ENCODE data around the gene NDUFAF8.

Gene NDUFAF8

GRCh38 chr17:81193051-81193410, 46.1 kb upstream of the NDUFAF8 start:
- DNase-seq: no peak
- TF ChIP-seq CTCF (IDR thresholded peaks at IDR 0.05; ENCODE audit: borderline replicate concordance, extremely low read depth, low read length, poor library complexity, severe bottlenecking): no peak
- no peak for TF ChIP-seq EZH2 (IDR thresholded peaks at IDR 0.05; ENCODE audit: borderline replicate concordance, low read depth, low read length, severe bottlenecking)
- no peaks in the 10 kb centered on the region for H3K4me1 ChIP-seq (ENCODE audit: insufficient read depth, low read length)
- no peak overlapping the region for H3K4me3 ChIP-seq (ENCODE audit: low read depth in 1 of 2, low read length in 2 of 2)
- H3K79me2 ChIP-seq (ENCODE audit: insufficient read depth, low read length): no peaks in the 10 kb centered on the region
- H4K20me1 ChIP-seq (ENCODE audit: insufficient read depth, low read length): no peaks in the 10 kb centered on the region; the same call in 1 of the 2 replicates
- peaks cover 68% of the 10 kb centered on the region for H3K36me3 ChIP-seq (ENCODE audit: insufficient read depth, low read length)
- no peaks in the 10 kb centered on the region for H3K27me3 ChIP-seq (ENCODE audit: insufficient read depth, low read length, poor library complexity)
- H2AFZ ChIP-seq (ENCODE audit: low read depth, low read length): no peak overlapping the region
- H3K27ac ChIP-seq (ENCODE audit: low read length): no peak overlapping the region
- no peak overlapping the region for H3K9ac ChIP-seq (ENCODE audit: low read depth, low read length)
- no peak for ATAC-seq (ENCODE audit: insufficient read depth, low read depth)
- H3K4me2 ChIP-seq (ENCODE audit: insufficient read depth, low read length): no peak overlapping the region
- H3K9me3 ChIP-seq (ENCODE audit: insufficient read depth, low read length, severe bottlenecking): no peaks in the 10 kb centered on the region

- no peak for TF ChIP-seq CTCF (IDR thresholded peaks at IDR 0.05; ENCODE audit: borderline replicate concordance, extremely low read depth, low read length, poor library complexity, severe bottlenecking)
- no peak for TF ChIP-seq EZH2 (IDR thresholded peaks at IDR 0.05; ENCODE audit: borderline replicate concordance, low read depth, low read length, severe bottlenecking)
- Histone ChIP-seq H3K4me3 (ENCODE audit: low read depth in 1 of 2, low read length in 2 of 2) (no peak overlapping the region), H4K20me1 (ENCODE audit: insufficient read depth, low read length) (no peaks in the 10 kb centered on the region), H3K4me2 (ENCODE audit: insufficient read depth, low read length) (no peak overlapping the region), H3K79me2 (ENCODE audit: insufficient read depth, low read length) (no peaks in the 10 kb centered on the region), H3K9ac (ENCODE audit: low read depth, low read length) (no peak overlapping the region), H3K9me3 (ENCODE audit: insufficient read depth, low read length, severe bottlenecking) (no peaks in the 10 kb centered on the region), H3K27ac (ENCODE audit: low read length) (no peak overlapping the region), H3K27me3 (ENCODE audit: insufficient read depth, low read length, poor library complexity) (no peaks in the 10 kb centered on the region), H2AFZ (ENCODE audit: low read depth, low read length) (no peak overlapping the region), H3K4me1 (ENCODE audit: insufficient read depth, low read length) (no peaks in the 10 kb centered on the region), H3K36me3 (ENCODE audit: insufficient read depth, low read length) (peaks cover 72% of the 10 kb centered on the region)
- ATAC-seq (ENCODE audit: insufficient read depth, low read depth) (no peak), DNase-seq (no peak)
Observed at GRCh38 chr17:81193470-81194224, 45.5 kb upstream of the NDUFAF8 start.

- ATAC-seq (ENCODE audit: insufficient read depth, low read depth) (no peak), DNase-seq (no peak)
- Histone ChIP-seq H3K4me1 (ENCODE audit: insufficient read depth, low read length) (no peaks in the 10 kb centered on the region), H4K20me1 (ENCODE audit: insufficient read depth, low read length) (no peaks in the 10 kb centered on the region), H3K9ac (ENCODE audit: low read depth, low read length) (no peak overlapping the region), H3K27ac (ENCODE audit: low read length) (no peak overlapping the region), H3K4me3 (ENCODE audit: low read depth in 1 of 2, low read length in 2 of 2) (no peak overlapping the region), H3K27me3 (ENCODE audit: insufficient read depth, low read length, poor library complexity) (no peaks in the 10 kb centered on the region), H3K9me3 (ENCODE audit: insufficient read depth, low read length, severe bottlenecking) (no peaks in the 10 kb centered on the region), H3K4me2 (ENCODE audit: insufficient read depth, low read length) (no peak overlapping the region), H3K36me3 (ENCODE audit: insufficient read depth, low read length) (peaks cover 69% of the 10 kb centered on the region), H2AFZ (ENCODE audit: low read depth, low read length) (no peak overlapping the region), H3K79me2 (ENCODE audit: insufficient read depth, low read length) (no peaks in the 10 kb centered on the region)
- TF ChIP-seq CTCF (IDR thresholded peaks at IDR 0.05; ENCODE audit: borderline replicate concordance, extremely low read depth, low read length, poor library complexity, severe bottlenecking) (no peak), EZH2 (IDR thresholded peaks at IDR 0.05; ENCODE audit: borderline replicate concordance, low read depth, low read length, severe bottlenecking) (no peak)
Observed at GRCh38 chr17:81194225-81194760, 44.8 kb upstream of the NDUFAF8 start.

All from DND-41 (cell line).